Esophagus muscularis mucosa (tissue), 4 donors: Measurements from ENCODE around the gene SLF2.

Experiments
- EP300 ChIP-seq: sonication (generic); formaldehyde crosslinking; IDR thresholded peaks from one replicate; pipeline ENCODE4 v1.6.1; 2017; ENCODE audit warnings: antibody characterized with exemption
- POLR2A ChIP-seq: fragments of 450-650 bp; IDR thresholded peaks from one replicate; pipeline ENCODE4 v1.6.1; 2017; ENCODE audit warnings: antibody characterized with exemption, moderate library complexity, mild to moderate bottlenecking, low read depth
- POLR2AphosphoS5 ChIP-seq, 2 donors: sonication (generic); formaldehyde crosslinking; IDR thresholded peaks; one replicate each; pipeline ENCODE4 v1.6.1; 2017; ENCODE audit warnings: antibody characterized with exemption in 2 of 2
- TF ChIP-seq, protein P1 (sequence below), 3 experiments: fragments of 200-600 bp in 2 of 3; fragments of 450-650 bp in 1 of 3; sonication (generic) in 2 of 3; IDR thresholded peaks; one replicate each; pipeline ENCODE4 v1.5.1; 2017 to 2019; ENCODE audit warnings: antibody characterized with exemption in 3 of 3, mild to moderate bottlenecking in 2 of 3, moderate library complexity in 1 of 3

DNA sequence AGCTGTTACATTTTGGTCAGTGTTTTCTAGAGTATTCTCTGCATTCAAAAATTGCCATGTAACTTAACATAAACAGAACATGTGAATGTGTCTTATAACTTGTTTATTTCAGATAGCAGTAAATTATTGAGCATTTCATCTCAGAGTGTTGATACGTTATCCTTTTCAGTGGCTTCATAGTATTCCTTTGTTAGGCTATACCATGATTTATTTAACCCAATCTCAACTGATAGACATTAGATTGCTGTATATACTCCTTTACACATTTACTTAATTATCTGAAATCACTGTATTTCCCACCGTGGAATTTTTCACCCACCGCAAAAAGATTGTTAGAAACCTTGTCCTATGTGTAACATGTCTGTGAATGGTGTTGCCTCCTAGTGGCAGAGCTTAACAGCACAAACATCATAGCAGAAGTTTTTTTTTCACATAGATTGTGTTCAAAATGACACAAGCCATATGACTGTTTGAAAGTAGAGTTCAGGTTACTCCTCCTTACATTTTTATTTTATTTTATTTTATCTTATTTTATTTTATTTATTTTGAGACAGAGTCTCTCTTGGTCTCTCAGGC lies 21.4 kb downstream of the SLF2 start:
- TF ChIP-seq, protein P1, sequence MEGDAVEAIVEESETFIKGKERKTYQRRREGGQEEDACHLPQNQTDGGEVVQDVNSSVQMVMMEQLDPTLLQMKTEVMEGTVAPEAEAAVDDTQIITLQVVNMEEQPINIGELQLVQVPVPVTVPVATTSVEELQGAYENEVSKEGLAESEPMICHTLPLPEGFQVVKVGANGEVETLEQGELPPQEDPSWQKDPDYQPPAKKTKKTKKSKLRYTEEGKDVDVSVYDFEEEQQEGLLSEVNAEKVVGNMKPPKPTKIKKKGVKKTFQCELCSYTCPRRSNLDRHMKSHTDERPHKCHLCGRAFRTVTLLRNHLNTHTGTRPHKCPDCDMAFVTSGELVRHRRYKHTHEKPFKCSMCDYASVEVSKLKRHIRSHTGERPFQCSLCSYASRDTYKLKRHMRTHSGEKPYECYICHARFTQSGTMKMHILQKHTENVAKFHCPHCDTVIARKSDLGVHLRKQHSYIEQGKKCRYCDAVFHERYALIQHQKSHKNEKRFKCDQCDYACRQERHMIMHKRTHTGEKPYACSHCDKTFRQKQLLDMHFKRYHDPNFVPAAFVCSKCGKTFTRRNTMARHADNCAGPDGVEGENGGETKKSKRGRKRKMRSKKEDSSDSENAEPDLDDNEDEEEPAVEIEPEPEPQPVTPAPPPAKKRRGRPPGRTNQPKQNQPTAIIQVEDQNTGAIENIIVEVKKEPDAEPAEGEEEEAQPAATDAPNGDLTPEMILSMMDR (IDR thresholded peaks at IDR 0.05) = peak in 2 of 3 experiments; percentile 20 to 40
- TF ChIP-seq EP300 (no peak), POLR2A (no peak), POLR2AphosphoS5 (IDR thresholded peaks at IDR 0.05) (no peak)
